Right renal pelvis (tissue), 4 donors: Measurements from ENCODE around the gene KRTAP9-6. TPM values are rescaled to one million over a fixed set of nuclear protein-coding genes. Genes with fewer than 3 reads are reported as not detected.
"Not testable (repeated sequence)": the region's sequence is repeated elsewhere in the genome, so short reads cannot be mapped to it uniquely, and the experiment has no call there.

Experiments
- DNase-seq, 4 donors: peaks; one replicate each; pipeline ENCODE4 v3.0.0-alpha.2; 2013; ENCODE audit warnings: low read depth in 4 of 4, low spot score in 3 of 4, missing footprints in 1 of 4
- polyA plus RNA-seq, 4 donors: library from polyadenylated mRNA; unstranded; fragments of 120-200 nt; gene quantifications; one replicate each; pipeline ENCODE4 v1.2.1, GENCODE V29; 2013; ENCODE audit not compliant: insufficient read length in 4 of 4

KRTAP9-6 gene
- polyA plus RNA-seq, 4 donors, result 0.05 TPM; not detected in 3

- no peak for DNase-seq
These were observed 2.5 kb downstream of the KRTAP9-6 start for GRCh38 chr17:41267711-41268110.

- DNase-seq, result not testable (repeated sequence)
These were observed 6.1 kb downstream of the KRTAP9-6 start for GRCh38 chr17:41271323-41271722.

GRCh38 chr17:41271858-41272257 lies 6.7 kb downstream of the KRTAP9-6 start:
- no peak for DNase-seq

GRCh38 chr17:41275648-41276190 lies 10.5 kb downstream of the KRTAP9-6 start, which contains the start of gene KRTAP9-7:
Gene KRTAP9-7, plus strand, starts transcription at chr17:41275698. Its CDS starts 0 bp downstream, at chr17:41275698.
- not testable (repeated sequence) for DNase-seq

- no peak for DNase-seq
These were observed 13.2 kb downstream of the KRTAP9-6 start for GRCh38 chr17:41278176-41278955.

- DNase-seq, result no peak
These were observed 18.9 kb downstream of the KRTAP9-6 start for GRCh38 chr17:41284043-41284442.

GRCh38 chr17:41284546-41284945 lies 19.4 kb downstream of the KRTAP9-6 start:
- no peak for DNase-seq

GRCh38 chr17:41287050-41287449 lies 21.9 kb downstream of the KRTAP9-6 start:
- no peak for DNase-seq

GRCh38 chr17:41294016-41294415 lies 28.8 kb downstream of the KRTAP9-6 start:
- DNase-seq, result no peak

- no peak for DNase-seq
These were observed 31.7 kb downstream of the KRTAP9-6 start for GRCh38 chr17:41296846-41297245.

- DNase-seq, result no peak
These were observed 33.4 kb downstream of the KRTAP9-6 start for GRCh38 chr17:41298458-41299135.

- no peak for DNase-seq
These were observed 36.1 kb downstream of the KRTAP9-6 start for GRCh38 chr17:41301204-41301790.

- DNase-seq, result no peak
These were observed 37.0 kb downstream of the KRTAP9-6 start, which contains the start of gene KRTAP29-1 for GRCh38 chr17:41301916-41302901. Gene KRTAP29-1, minus strand, starts transcription at chr17:41302851. Its CDS starts 0 bp downstream, at chr17:41302851.

GRCh38 chr17:41302981-41303380 lies 37.8 kb downstream of the KRTAP9-6 start:
- DNase-seq, result no peak

GRCh38 chr17:41304091-41304490 lies 38.9 kb downstream of the KRTAP9-6 start:
- DNase-seq, result no peak

GRCh38 chr17:41307647-41308046 lies 42.5 kb downstream of the KRTAP9-6 start:
- no peak for DNase-seq

- no peak for DNase-seq
These were observed 43.2 kb downstream of the KRTAP9-6 start for GRCh38 chr17:41308251-41308917.

- no peak for DNase-seq
These were observed 43.8 kb downstream of the KRTAP9-6 start, which contains the start of gene KRTAP16-1 for GRCh38 chr17:41308918-41309359. Gene KRTAP16-1, minus strand, starts transcription at chr17:41309309. Its CDS starts 56 bp downstream, at chr17:41309253.

- DNase-seq, result no peak
These were observed 45.9 kb downstream of the KRTAP9-6 start for GRCh38 chr17:41311111-41311510.
